Parathyroid adenoma (tissue), 2 donors: Measurements from ENCODE around the gene FREM2.

Experiments
- H2AFZ ChIP-seq: fragments of 300-600 bp; sonication (generic); one replicate; pipeline ENCODE4 v1.7.0; 2017; ENCODE audit warnings: antibody characterized with exemption, mild to moderate bottlenecking
- H3K27ac ChIP-seq: fragments of 300-600 bp; sonication (generic); one replicate; pipeline ENCODE4 v1.7.0; 2017
- H3K27me3 ChIP-seq: fragments of 300-600 bp; sonication (generic); one replicate; pipeline ENCODE4 v1.7.0; 2017; ENCODE audit warnings: low read length; ENCODE audit not compliant: control insufficient read depth, insufficient read depth
- H3K36me3 ChIP-seq: fragments of 300-600 bp; sonication (generic); one replicate; pipeline ENCODE4 v1.7.0; 2017; ENCODE audit warnings: low read length; ENCODE audit not compliant: control insufficient read depth, insufficient read depth
- H3K4me1 ChIP-seq: fragments of 300-600 bp; sonication (generic); one replicate; pipeline ENCODE4 v1.7.0; 2017; ENCODE audit warnings: control low read depth
- H3K4me2 ChIP-seq: fragments of 300-600 bp; sonication (generic); one replicate; pipeline ENCODE4 v1.7.0; 2017; ENCODE audit warnings: low read length
- H3K4me3 ChIP-seq: fragments of 300-600 bp; sonication (generic); one replicate; pipeline ENCODE4 v1.7.0; 2017; ENCODE audit warnings: low read depth, low read length
- H3K79me2 ChIP-seq: fragments of 300-600 bp; sonication (generic); one replicate; pipeline ENCODE4 v1.7.0; 2017; ENCODE audit warnings: control low read depth
- H3K9ac ChIP-seq: fragments of 300-600 bp; sonication (generic); one replicate; pipeline ENCODE4 v1.7.0; 2017; ENCODE audit warnings: mild to moderate bottlenecking
- H3K9me3 ChIP-seq: fragments of 300-600 bp; sonication (generic); one replicate; pipeline ENCODE4 v1.7.0; 2017; ENCODE audit warnings: low read length; ENCODE audit not compliant: control insufficient read depth
- TF ChIP-seq, protein P1 (sequence below): fragments of 300-600 bp; sonication (generic); IDR thresholded peaks from one replicate; pipeline ENCODE4 v1.7.0; 2017; ENCODE audit warnings: antibody characterized with exemption, mild to moderate bottlenecking
- donor health status: primary hyperparathyroidism.

The FREM2 gene

DNA sequence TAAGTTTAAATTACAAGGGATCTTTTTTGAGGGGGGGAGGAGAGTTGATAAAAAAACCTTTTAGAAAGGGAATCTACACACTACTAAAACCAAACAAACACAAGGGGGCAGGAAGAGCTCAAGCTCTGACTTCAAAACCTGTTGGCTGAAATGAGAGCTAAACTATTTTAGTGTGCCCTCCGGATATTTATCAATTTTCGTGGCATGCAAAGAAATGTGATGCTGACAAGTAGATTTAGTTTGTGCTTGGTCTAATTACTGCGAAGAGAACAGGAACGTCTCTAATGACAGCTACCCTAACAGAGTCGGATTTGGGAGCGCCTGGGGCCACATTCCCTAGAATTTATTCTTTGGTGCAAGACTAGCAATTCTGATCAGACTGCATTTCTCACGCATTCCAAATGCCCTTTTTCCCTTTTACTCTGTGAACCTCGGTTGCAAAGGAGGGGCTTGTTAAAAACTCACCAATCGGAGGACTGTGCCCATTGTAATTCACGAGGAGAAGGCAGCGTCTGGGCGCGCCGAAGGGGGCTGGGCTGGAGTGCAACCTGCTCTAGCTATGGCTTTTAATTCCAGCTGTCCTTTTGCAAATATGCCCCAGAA, 802 bp upstream of the FREM2 start:
- Histone ChIP-seq H2AFZ (no peak overlapping the region), H3K4me1 (no peaks in the 10 kb centered on the region), H3K36me3 (no peaks in the 10 kb centered on the region), H3K27me3 (no peaks in the 10 kb centered on the region), H3K4me2 (peak overlapping the region; percentile 82), H3K4me3 (peak overlapping the region; percentile 55), H3K9me3 (no peaks in the 10 kb centered on the region), H3K79me2 (no peaks in the 10 kb centered on the region), H3K9ac (no peak overlapping the region), H3K27ac (no peak overlapping the region)
- TF ChIP-seq, protein P1, sequence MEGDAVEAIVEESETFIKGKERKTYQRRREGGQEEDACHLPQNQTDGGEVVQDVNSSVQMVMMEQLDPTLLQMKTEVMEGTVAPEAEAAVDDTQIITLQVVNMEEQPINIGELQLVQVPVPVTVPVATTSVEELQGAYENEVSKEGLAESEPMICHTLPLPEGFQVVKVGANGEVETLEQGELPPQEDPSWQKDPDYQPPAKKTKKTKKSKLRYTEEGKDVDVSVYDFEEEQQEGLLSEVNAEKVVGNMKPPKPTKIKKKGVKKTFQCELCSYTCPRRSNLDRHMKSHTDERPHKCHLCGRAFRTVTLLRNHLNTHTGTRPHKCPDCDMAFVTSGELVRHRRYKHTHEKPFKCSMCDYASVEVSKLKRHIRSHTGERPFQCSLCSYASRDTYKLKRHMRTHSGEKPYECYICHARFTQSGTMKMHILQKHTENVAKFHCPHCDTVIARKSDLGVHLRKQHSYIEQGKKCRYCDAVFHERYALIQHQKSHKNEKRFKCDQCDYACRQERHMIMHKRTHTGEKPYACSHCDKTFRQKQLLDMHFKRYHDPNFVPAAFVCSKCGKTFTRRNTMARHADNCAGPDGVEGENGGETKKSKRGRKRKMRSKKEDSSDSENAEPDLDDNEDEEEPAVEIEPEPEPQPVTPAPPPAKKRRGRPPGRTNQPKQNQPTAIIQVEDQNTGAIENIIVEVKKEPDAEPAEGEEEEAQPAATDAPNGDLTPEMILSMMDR = no peak

DNA sequence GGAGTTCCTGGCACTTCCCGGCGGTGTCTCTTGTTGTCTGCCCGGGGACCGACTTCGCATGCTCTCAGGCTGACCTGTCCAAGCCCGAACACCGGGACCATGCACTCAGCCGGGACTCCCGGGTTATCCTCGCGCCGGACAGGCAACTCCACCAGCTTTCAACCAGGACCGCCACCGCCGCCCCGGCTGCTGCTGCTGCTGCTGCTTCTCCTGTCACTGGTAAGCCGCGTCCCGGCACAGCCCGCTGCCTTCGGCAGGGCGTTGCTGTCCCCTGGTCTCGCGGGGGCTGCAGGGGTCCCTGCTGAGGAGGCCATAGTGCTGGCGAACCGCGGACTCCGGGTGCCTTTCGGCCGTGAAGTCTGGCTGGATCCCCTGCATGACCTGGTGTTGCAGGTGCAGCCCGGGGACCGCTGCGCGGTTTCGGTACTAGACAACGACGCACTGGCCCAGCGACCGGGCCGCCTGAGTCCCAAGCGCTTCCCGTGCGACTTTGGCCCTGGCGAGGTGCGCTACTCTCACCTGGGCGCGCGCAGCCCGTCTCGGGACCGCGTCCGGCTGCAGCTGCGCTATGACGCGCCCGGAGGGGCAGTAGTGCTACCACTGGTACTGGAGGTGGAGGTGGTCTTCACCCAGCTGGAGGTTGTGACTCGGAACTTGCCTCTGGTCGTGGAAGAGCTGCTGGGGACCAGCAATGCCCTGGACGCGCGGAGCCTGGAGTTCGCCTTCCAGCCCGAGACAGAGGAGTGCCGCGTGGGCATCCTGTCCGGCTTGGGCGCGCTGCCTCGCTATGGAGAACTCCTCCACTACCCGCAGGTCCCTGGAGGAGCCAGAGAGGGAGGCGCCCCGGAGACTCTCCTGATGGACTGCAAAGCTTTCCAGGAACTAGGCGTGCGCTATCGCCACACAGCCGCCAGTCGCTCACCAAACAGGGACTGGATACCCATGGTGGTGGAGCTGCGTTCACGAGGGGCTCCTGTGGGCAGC, 661 bp downstream of the FREM2 start:
- H3K36me3 ChIP-seq = no peaks in the 10 kb centered on the region
- H3K79me2 ChIP-seq = no peaks in the 10 kb centered on the region
- TF ChIP-seq, protein P1 = no peak
- H3K4me2 ChIP-seq = peak overlapping the region; percentile 82
- H3K4me1 ChIP-seq = no peaks in the 10 kb centered on the region
- H3K9ac ChIP-seq = no peak overlapping the region
- H3K4me3 ChIP-seq = peak overlapping the region; percentile 55
- no peak overlapping the region for H3K27ac ChIP-seq
- H3K9me3 ChIP-seq = no peaks in the 10 kb centered on the region
- no peaks in the 10 kb centered on the region for H3K27me3 ChIP-seq
- no peak overlapping the region for H2AFZ ChIP-seq

DNA sequence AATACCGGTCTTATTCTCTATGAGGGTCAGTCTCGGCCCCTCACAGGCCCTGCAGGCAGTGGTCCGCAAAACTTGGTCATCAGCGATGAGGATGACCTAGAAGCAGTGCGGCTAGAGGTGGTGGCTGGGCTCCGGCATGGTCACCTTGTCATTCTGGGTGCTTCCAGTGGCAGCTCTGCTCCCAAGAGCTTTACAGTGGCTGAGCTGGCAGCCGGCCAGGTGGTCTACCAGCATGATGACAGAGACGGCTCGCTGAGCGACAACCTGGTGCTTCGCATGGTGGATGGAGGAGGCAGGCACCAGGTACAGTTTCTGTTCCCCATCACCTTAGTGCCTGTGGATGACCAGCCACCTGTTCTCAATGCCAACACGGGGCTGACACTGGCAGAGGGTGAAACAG, 1.8 kb downstream of the FREM2 start:
- Histone ChIP-seq H3K4me1 (no peaks in the 10 kb centered on the region), H3K27me3 (no peaks in the 10 kb centered on the region), H3K4me3 (no peak overlapping the region), H3K27ac (no peak overlapping the region), H2AFZ (no peak overlapping the region), H3K4me2 (no peak overlapping the region), H3K9me3 (no peaks in the 10 kb centered on the region), H3K79me2 (no peaks in the 10 kb centered on the region), H3K9ac (no peak overlapping the region), H3K36me3 (no peaks in the 10 kb centered on the region)
- TF ChIP-seq, protein P1 = no peak

DNA sequence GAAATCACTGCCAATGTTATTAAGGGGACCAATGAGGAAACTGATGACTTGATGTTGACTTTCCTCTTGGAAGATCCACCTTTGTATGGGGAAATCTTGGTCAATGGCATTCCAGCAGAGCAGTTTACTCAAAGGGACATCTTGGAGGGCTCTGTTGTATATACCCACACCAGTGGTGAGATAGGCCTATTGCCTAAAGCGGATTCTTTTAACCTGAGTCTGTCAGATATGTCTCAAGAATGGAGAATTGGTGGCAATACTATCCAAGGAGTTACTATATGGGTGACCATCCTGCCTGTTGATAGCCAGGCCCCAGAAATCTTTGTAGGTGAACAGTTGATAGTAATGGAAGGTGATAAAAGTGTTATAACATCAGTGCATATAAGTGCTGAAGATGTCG, 3.4 kb downstream of the FREM2 start:
- Histone ChIP-seq H3K9ac (no peak overlapping the region), H3K9me3 (no peaks in the 10 kb centered on the region), H3K36me3 (no peaks in the 10 kb centered on the region), H3K4me1 (no peaks in the 10 kb centered on the region), H3K27me3 (no peaks in the 10 kb centered on the region), H3K4me3 (no peak overlapping the region), H2AFZ (no peak overlapping the region), H3K4me2 (no peak overlapping the region), H3K79me2 (no peaks in the 10 kb centered on the region), H3K27ac (no peak overlapping the region)
- TF ChIP-seq, protein P1 = no peak
